Coronary artery (tissue), 2 donors: Measurements from ENCODE around the gene OTULINL.
A peak's percentile ranks its signal among the peaks of the same experiment; 100 is the strongest.

ENCODE experiments used
- DNase-seq: peaks from one replicate; pipeline ENCODE4 v3.0.0-alpha.2; 2017; ENCODE audit warnings: low spot score
- H3K27ac ChIP-seq, 2 donors: fragments of 200-600 bp; sonication (generic); one replicate each; pipeline ENCODE4 v1.5.1; 2016 to 2019
- H3K4me3 ChIP-seq: fragments of 200-600 bp; sonication (generic); 2 replicates; pipeline ENCODE4 v1.5.1; 2016; ENCODE audit warnings: mild to moderate bottlenecking, moderate library complexity
- CTCF ChIP-seq: fragments of 200-600 bp; sonication (generic); IDR thresholded peaks from one replicate; pipeline ENCODE4 v1.5.1; 2019; ENCODE audit warnings: antibody characterized with exemption

OTULINL gene

GRCh38 chr5:14581891-14582796, 552 bp downstream of the OTULINL start:
- DNase-seq: no peak
- TF ChIP-seq CTCF: no peak
- Histone ChIP-seq H3K4me3 (peak overlapping the region; percentile 94), H3K27ac (peak overlapping the region; percentile 54 to 77)

- Histone ChIP-seq H3K27ac (no peak overlapping the region), H3K4me3 (peak overlapping the region; percentile 94)
Observed at GRCh38 chr5:14582797-14583137, 1.2 kb downstream of the OTULINL start.

GRCh38 chr5:14584848-14585247, 3.3 kb downstream of the OTULINL start:
- H3K4me3 ChIP-seq: no peak overlapping the region
- no peak for TF ChIP-seq CTCF
- H3K27ac ChIP-seq: no peak overlapping the region
- no peak for DNase-seq

More at GRCh38 chr5:14582797-14583137, 1.2 kb downstream of the OTULINL start:
- no peak for TF ChIP-seq CTCF
- DNase-seq: no peak

GRCh38 chr5:14587150-14587549, 5.6 kb downstream of the OTULINL start:
- no peak for TF ChIP-seq CTCF
- H3K27ac ChIP-seq: peak overlapping the region in 1 of 2 donors; percentile 27
- DNase-seq: no peak

GRCh38 chr5:14588145-14588544, 6.6 kb downstream of the OTULINL start:
- Histone ChIP-seq H3K27ac (peak overlapping the region in 1 of 2 donors; percentile 17), H3K4me3 (no peak overlapping the region)
- no peak for DNase-seq
- no peak for TF ChIP-seq CTCF

More at GRCh38 chr5:14587150-14587549, 5.6 kb downstream of the OTULINL start:
- no peak overlapping the region for H3K4me3 ChIP-seq

GRCh38 chr5:14588758-14589543, 7.4 kb downstream of the OTULINL start:
- no peak for TF ChIP-seq CTCF
- H3K27ac ChIP-seq: peak overlapping the region in 1 of 2 donors; percentile 17

More at GRCh38 chr5:14588758-14589543, 7.4 kb downstream of the OTULINL start:
- H3K4me3 ChIP-seq: no peak overlapping the region
- no peak for DNase-seq
